22Rv1 (cell line): ENCODE measurements around the gene TMEM171.

Experiments used
- H3K27ac ChIP-seq: fragments of 450-650 bp; 2 replicates; pipeline ENCODE4 v1.5.1; 2017
- ZFX ChIP-seq: fragments of 450-650 bp; IDR thresholded peaks from 2 replicates; pipeline ENCODE4 v1.6.1; 2017; ENCODE audit warnings: antibody characterized with exemption, borderline replicate concordance
- TF ChIP-seq, protein P1 (sequence below): fragments of 450-650 bp; IDR thresholded peaks from 2 replicates; pipeline ENCODE4 v1.5.1; 2017; ENCODE audit warnings: mild to moderate bottlenecking

TMEM171 gene

DNA sequence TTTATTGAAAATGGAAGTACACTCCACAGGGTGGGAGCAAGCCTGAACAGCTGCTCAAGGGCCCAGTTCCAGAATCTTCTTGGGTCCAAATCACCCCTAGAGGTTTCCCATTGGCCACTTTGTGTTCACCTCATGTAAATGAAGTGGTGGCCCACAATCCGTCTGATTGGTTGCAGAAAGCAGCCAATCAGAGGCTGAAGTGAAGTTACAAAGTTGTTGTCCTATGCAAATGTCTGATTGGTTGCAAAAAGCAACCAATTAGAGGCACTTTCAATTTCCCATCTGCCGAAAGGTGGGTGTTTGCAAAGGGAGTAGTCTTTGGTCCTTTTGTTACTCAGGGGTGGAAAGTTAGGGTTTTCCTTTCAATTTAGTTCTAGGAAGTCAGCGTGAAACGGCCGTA lies 8.8 kb downstream of the TMEM171 start:
- TF ChIP-seq ZFX, result no peak
- TF ChIP-seq, protein P1, sequence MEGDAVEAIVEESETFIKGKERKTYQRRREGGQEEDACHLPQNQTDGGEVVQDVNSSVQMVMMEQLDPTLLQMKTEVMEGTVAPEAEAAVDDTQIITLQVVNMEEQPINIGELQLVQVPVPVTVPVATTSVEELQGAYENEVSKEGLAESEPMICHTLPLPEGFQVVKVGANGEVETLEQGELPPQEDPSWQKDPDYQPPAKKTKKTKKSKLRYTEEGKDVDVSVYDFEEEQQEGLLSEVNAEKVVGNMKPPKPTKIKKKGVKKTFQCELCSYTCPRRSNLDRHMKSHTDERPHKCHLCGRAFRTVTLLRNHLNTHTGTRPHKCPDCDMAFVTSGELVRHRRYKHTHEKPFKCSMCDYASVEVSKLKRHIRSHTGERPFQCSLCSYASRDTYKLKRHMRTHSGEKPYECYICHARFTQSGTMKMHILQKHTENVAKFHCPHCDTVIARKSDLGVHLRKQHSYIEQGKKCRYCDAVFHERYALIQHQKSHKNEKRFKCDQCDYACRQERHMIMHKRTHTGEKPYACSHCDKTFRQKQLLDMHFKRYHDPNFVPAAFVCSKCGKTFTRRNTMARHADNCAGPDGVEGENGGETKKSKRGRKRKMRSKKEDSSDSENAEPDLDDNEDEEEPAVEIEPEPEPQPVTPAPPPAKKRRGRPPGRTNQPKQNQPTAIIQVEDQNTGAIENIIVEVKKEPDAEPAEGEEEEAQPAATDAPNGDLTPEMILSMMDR, result no peak
- H3K27ac ChIP-seq, result no peak overlapping the region

DNA sequence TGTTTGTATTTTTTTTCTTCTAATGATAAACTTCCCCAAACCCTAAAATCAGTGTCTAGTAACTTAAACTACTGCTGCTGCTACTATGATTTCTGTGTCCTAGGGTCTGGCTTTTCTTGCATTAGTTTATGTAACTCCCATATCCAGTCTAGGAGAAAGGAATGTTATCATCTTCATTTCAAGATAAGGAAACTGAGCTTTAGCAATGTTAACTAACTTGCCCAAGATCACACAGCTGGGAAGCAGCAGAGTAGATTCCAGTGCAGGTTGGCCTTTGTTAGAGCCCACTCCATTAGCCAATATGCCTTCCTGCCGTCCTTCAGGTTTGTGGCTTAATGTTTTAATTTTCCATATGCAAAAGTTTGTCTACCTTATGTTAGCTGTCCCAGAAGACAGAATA lies 10.4 kb downstream of the TMEM171 start:
- TF ChIP-seq, protein P1, result no peak
- TF ChIP-seq ZFX, result no peak
- H3K27ac ChIP-seq, result no peak overlapping the region

DNA sequence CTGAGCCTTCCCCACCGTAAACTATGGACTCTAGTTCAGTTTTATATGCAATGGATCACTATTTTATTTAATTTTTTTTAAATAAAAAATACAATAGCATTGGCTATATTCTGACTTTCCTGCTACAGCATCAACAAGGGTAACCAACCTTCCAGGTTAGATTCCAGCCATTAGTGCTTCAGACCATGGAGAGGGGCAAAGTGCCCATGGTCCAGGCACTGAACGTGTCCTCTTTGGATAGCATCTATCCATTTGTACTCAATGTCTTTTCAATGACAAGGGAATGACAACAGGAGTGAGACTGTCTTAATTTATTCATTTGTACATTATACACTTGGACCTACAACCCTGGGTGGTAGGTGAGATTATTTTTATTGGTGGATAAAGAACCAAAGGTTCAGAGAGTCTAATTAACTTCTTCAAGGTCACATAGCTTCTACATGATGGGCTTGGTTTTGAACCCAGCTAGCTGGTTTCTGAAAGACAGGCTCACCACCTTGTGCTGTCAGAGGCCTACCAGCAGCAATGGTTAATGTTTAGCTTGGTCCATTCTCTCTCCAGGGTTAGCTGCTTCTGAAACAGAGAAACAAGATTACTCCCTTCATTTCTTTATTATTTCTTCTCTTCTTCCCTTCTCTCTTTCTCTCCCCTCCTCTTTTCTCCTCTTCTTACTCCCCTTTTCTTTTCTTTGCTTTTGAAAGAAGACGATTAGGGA lies 11.5 kb downstream of the TMEM171 start:
- H3K27ac ChIP-seq, result no peak overlapping the region
- TF ChIP-seq ZFX, result no peak
- TF ChIP-seq, protein P1, result no peak

DNA sequence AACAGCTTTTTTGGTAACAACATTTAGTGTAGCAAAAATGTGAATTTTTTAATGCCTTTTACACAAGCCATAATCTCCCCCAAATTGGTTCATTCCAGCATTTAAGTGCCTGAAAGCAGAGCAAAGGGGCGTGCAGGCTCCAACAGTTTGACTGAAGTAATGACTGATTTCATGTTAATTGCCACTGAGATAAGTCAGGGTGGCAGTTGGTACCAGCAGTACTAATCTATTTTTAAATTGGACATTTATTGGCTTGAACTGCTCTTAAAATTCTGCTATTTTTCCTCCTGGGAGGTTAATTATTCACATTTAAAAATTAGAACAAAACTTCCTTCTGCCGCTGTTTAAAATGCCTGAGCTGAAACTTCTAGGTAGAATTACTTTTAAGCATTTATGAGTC lies 12.4 kb downstream of the TMEM171 start:
- H3K27ac ChIP-seq, result no peak overlapping the region
- no peak for TF ChIP-seq ZFX
- TF ChIP-seq, protein P1, result no peak

DNA sequence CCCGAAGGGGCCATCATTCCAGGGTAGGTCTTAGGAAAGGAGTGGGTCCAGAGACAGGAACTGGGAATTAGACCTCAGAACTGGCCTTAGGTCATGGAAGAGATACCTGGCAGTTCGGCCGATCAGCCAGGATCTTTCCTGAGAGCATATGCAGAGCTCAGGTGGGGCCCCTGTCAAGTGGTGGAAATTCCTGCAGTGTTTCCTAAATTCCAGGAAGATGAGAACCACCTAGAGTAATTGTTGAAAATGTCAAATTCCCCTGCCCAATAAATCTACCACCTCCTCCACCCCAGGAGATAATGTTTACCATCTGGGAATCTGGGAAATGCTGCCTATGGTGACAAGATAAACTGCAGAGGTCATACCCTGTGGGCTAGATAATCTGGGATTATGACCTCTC lies 14.6 kb downstream of the TMEM171 start:
- TF ChIP-seq, protein P1, result no peak
- no peak for TF ChIP-seq ZFX
- no peak overlapping the region for H3K27ac ChIP-seq

DNA sequence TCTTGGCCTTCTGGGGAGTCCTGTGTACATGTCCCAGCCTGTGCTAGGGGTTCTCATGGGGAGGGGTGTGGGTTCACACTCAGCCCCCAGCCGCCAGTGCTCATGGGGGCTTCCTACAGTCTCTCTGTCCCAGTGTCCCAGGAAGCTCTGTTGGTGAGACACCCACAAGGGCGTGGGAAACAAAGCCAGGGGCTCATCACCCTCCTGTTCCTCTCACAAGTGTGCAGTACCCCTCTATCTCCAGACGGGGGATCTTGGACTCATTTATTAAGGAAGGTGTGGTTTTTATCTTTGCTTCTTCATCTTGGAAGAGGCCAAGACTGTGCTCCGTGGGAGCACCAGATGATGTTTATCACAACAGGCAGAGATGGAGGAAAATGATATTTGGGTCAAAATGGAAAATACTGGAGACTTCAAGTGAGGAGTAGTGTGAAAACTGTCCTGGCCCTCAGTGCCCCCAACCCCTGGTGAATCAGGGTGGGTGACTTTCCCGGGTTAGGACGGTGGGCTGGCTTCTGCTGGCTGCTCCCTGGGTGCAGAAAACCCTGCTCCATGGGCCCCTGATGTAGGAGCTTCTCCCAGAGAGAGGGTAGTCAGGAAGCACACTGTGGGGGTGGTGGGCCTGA lies 15.2 kb downstream of the TMEM171 start:
- TF ChIP-seq ZFX, result no peak
- TF ChIP-seq, protein P1, result peak; percentile 21; the same call in 1 of the 2 replicates
- no peak overlapping the region for H3K27ac ChIP-seq

DNA sequence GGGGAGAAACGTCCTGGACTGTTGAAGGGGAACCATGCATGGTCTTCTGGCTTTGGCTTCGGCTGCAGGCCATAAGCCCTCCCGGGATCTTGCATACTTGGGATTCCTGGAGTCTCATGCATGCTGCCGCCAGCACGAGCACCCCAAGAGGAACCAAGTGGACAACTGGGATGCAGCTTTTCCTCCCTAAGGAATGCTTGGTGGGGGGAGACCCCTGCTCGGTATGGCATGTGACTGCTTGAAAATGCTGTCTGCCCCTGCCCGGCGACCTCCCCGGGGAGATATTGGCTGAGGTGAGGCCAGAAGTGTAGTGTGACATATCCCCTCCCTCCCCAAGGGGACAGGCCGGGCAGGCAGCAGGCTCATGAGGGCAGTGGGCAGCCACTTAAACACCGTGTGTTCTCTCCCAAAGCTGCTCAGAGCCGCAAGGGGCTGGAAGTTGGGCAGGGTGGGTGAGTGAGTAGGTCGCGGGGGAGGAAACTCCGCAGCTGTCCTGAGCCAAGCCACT lies 15.7 kb downstream of the TMEM171 start:
- no peak overlapping the region for H3K27ac ChIP-seq
- TF ChIP-seq, protein P1, result no peak
- TF ChIP-seq ZFX, result no peak
